Memory B cell (primary cell): ENCODE measurements around the gene C3.
"Not testable (repeated sequence)": the region's sequence is repeated elsewhere in the genome, so short reads cannot be mapped to it uniquely, and the experiment has no call there.

Experiments used
- ATAC-seq: fragments of 150-1000 bp; cut with Tn5 transposase; 2 replicates; pipeline ENCODE4 v1.10.0; 2021; ENCODE audit warnings: low read depth, mild to moderate bottlenecking, moderate library complexity
- DNase-seq, 2 donors: peaks; one replicate each; pipeline ENCODE4 v3.0.0; 2022; ENCODE audit warnings: low spot score in 2 of 2
- H3K27ac Mint-ChIP-seq: one replicate; pipeline ENCODE4 v1.8.0; 2022; ENCODE audit warnings: mild to moderate bottlenecking, moderate library complexity, mixed read lengths
- H3K27me3 Mint-ChIP-seq: one replicate; pipeline ENCODE4 v1.8.0; 2022; ENCODE audit warnings: mixed read lengths
- H3K36me3 Mint-ChIP-seq: one replicate; pipeline ENCODE4 v1.8.0; 2022; ENCODE audit warnings: mild to moderate bottlenecking, mixed read lengths
- H3K4me1 Mint-ChIP-seq: one replicate; pipeline ENCODE4 v1.8.0; 2022; ENCODE audit warnings: mixed read lengths
- H3K4me3 Mint-ChIP-seq: one replicate; pipeline ENCODE4 v1.8.0; 2022; ENCODE audit warnings: mild to moderate bottlenecking, moderate library complexity, mixed read lengths
- H3K9me3 Mint-ChIP-seq: one replicate; pipeline ENCODE4 v1.8.0; 2022; ENCODE audit warnings: mixed read lengths

Gene C3

DNA sequence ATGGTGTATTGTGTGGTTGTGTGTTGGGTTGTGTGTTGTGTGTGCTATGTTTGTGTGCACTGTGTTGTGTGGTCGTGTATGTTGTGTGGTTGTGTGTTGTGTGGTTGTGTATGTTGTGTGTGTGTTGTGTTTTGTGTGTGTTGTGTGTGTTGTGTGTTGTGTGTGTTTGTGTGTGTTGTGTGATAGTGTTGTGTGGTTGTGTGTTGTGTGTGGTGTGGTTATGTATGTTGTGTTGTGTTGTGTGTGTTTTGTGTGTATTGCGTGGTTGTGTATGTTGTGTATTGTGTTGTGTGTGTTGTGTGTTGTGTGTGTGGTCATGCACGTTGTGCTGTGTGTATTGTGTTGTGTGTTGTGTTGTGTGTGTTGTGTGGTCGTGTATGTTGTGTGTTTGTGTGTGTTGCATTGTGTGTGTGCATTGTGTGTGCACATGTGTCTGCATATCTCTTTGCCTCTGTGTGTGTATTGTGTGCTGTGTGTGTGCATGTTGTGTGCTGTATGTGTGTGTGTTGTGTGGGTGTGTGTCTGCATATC lies 2.9 kb downstream of the C3 start:
- H3K4me1 Mint-ChIP-seq: peaks cover 29% of the 10 kb centered on the region
- ATAC-seq (no peak), DNase-seq (no peak)
- peaks cover 6% of the 10 kb centered on the region for H3K36me3 Mint-ChIP-seq
- peaks cover 14% of the 10 kb centered on the region for H3K27me3 Mint-ChIP-seq
- H3K27ac Mint-ChIP-seq: peak overlapping the region; percentile 11
- H3K9me3 Mint-ChIP-seq: peaks cover 4% of the 10 kb centered on the region
- H3K4me3 Mint-ChIP-seq: no peak overlapping the region

DNA sequence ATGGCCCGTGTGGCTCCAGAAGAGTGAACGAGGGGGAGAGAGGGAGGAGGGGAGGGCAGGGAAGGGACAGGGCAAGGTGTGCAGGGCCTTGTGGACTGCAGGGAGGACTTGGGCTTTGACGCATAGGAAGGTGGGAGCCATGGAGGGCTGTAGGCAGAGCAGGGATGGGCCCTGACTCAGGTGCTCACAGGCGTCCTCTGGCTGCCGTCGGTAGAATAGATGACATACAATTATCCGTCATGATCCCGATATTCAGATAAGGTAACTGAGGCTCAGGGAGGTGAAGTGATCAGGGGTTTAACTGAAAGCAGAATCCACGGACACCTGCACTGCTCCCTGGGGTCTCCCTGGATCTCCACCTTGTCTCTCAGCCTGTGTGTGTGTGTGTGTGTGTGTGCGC lies 3.4 kb downstream of the C3 start:
- DNase-seq (no peak), ATAC-seq (no peak)
- H3K36me3 Mint-ChIP-seq: peaks cover 6% of the 10 kb centered on the region
- H3K27ac Mint-ChIP-seq: peak overlapping the region; percentile 11
- H3K27me3 Mint-ChIP-seq: peaks cover 15% of the 10 kb centered on the region
- peaks cover 25% of the 10 kb centered on the region for H3K4me1 Mint-ChIP-seq
- H3K9me3 Mint-ChIP-seq: peaks cover 4% of the 10 kb centered on the region
- H3K4me3 Mint-ChIP-seq: no peak overlapping the region

GRCh38 chr19:6716610-6716970 lies 3.9 kb downstream of the C3 start:
- Mint-ChIP-seq H3K27me3 (peaks cover 16% of the 10 kb centered on the region), H3K9me3 (peaks cover 4% of the 10 kb centered on the region), H3K27ac (peak overlapping the region; percentile 10), H3K36me3 (peaks cover 6% of the 10 kb centered on the region), H3K4me1 (peaks cover 20% of the 10 kb centered on the region), H3K4me3 (no peak overlapping the region)
- DNase-seq (no peak), ATAC-seq (no peak)

- ATAC-seq: no peak
- no peak for DNase-seq
- H3K4me3 Mint-ChIP-seq: no peak overlapping the region
- peaks cover 25% of the 10 kb centered on the region for H3K27me3 Mint-ChIP-seq
- peaks cover 4% of the 10 kb centered on the region for H3K9me3 Mint-ChIP-seq
- H3K27ac Mint-ChIP-seq: no peak overlapping the region
- H3K36me3 Mint-ChIP-seq: peaks cover 6% of the 10 kb centered on the region
- peaks cover 24% of the 10 kb centered on the region for H3K4me1 Mint-ChIP-seq
Measured at GRCh38 chr19:6714749-6715555, 5.5 kb downstream of the C3 start.

DNA sequence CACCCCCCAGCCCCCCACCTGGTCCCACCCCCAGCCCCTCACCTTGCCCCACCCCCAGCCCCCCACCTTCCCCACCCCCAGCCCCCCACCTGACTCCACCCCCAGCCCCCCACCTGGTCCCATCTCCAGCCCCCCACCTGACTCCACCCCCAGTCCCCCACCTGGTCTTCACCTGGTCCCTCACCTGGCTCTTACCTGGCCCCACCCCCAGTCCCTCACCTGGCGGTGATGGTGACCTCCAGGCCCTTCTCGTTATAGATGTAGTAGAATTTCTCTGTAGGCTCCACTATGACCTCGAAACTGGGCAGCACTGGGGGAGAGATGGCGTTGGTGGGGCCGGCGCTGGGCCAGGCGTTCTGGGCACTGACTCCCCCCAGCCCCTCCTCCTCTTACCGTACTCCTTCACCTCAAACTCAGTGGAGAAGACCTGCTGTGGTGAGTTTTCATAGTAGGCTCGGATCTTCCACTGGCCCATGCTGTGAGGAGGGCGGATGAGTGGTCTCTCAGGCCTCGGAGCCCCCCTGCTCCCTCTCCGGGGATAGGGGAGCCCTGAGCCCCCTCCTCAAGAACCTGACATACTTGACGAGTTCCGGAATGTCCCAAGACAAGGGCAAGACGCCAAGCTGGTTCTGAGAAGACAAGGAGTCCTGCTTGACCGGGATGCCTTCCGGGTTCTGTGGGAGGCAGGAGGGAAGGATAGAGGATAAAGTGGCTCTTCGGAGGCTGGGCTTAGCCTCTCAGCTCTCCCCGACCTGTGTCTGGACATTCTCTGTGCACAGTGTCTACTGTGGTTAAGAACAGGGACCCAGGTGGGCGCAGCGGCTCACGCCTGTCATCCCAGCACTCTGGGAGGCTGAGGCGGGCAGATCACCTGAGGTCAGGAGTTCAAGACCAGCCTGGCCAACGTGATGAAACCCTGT lies 6.4 kb downstream of the C3 start:
- H3K9me3 Mint-ChIP-seq: peaks cover 4% of the 10 kb centered on the region
- H3K4me3 Mint-ChIP-seq: no peak overlapping the region
- H3K36me3 Mint-ChIP-seq: peaks cover 8% of the 10 kb centered on the region
- H3K27me3 Mint-ChIP-seq: peaks cover 32% of the 10 kb centered on the region
- DNase-seq (no peak), ATAC-seq (no peak)
- no peak overlapping the region for H3K27ac Mint-ChIP-seq
- H3K4me1 Mint-ChIP-seq: peaks cover 30% of the 10 kb centered on the region

DNA sequence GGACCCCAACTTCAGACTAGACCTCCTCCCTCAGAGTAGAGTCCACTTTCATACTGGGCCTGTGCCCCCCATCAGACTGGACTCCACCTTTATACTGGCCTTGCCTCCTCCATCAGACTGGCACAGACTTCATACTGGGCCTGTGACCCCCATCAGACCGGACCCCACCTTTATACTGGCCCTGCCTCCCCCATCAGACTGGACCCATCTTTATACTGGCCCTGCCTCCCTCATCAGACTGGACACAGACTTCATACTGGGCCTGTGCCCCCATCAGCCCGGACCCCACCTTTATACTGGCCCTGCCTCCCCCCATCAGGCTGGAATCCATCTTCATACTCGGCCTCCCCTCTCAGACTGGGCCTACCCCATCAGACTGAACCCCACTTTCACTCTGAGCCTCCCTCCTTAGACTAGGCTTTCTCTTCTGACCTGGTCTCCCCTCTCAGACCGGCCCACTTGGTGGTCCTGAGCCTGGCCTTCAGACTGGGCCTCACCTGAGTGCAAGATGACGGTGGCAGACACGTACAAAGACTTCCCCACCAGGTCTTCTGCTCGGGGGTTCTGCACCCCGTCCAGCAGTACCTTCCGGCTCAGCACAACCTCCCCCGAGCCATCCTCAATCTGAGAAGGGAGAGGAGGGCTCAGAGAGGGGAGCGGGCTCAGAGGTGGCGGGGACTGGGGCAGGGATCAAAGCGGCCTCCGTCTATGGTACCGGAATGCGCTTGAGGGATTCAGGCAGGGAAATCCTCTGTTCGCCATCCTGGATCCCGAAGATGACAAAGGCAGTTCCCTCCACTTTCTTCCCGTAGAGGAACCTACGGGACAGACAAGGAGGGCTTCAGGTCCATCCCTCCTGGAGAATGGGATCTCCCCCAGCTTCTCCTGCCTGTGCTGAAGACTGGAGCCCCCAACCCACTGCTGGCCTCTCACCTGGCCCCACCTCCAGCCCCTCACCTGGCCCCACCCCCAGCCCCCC lies 7.5 kb downstream of the C3 start:
- no peak overlapping the region for H3K27ac Mint-ChIP-seq
- peaks cover 30% of the 10 kb centered on the region for H3K4me1 Mint-ChIP-seq
- peaks cover 40% of the 10 kb centered on the region for H3K27me3 Mint-ChIP-seq
- peaks cover 8% of the 10 kb centered on the region for H3K36me3 Mint-ChIP-seq
- H3K9me3 Mint-ChIP-seq: peaks cover 4% of the 10 kb centered on the region
- DNase-seq (no peak), ATAC-seq (no peak)
- no peak overlapping the region for H3K4me3 Mint-ChIP-seq

DNA sequence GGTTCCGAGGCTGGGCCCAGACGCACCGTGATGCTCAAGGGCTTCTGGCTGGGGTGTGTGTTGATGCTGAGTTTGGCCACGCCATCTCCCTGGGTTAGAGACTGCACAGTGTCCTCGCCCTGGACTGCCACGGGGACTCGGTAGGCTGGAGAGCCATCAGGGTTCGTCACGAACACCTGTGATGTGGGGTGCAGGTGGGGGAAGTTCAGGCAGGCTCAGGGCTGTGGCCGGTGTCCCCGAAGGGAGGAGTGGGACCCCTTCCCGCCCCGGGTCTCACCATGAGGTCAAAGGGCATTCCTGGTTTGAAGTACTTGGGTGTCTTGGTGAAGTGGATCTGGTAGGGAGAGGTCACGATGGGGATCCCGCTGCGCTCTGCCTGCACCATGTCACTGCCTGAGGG lies 8.2 kb downstream of the C3 start:
- ATAC-seq (no peak), DNase-seq (no peak)
- Mint-ChIP-seq H3K27ac (no peak overlapping the region), H3K36me3 (peaks cover 2% of the 10 kb centered on the region), H3K9me3 (no peaks in the 10 kb centered on the region), H3K4me1 (peaks cover 23% of the 10 kb centered on the region), H3K4me3 (no peak overlapping the region), H3K27me3 (peaks cover 36% of the 10 kb centered on the region)

DNA sequence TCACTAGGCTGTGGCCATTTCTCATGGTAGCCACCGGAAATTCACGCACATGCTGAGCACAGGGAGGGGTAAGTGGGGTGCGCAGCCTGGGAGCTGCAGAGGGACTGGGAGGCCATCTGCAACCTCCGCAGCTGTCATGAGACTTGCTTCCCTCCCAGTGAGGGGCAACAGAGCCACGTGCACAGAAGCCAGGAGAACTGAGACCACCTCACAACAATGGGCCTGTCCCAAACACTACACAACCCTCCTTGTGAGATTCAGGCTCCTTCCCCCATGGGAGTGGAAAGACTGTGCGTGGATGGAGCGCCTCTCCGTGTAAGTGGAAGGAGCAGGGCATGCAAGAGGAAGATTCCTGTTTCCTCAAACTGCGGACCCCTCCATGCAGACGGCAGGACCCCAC lies 8.8 kb downstream of the C3 start:
- Mint-ChIP-seq H3K9me3 (no peaks in the 10 kb centered on the region), H3K4me1 (peaks cover 19% of the 10 kb centered on the region), H3K4me3 (no peak overlapping the region), H3K36me3 (peaks cover 2% of the 10 kb centered on the region), H3K27me3 (peaks cover 34% of the 10 kb centered on the region), H3K27ac (no peak overlapping the region)
- DNase-seq (no peak), ATAC-seq (no peak)

- DNase-seq (no peak), ATAC-seq (no peak)
- Mint-ChIP-seq H3K4me1 (peaks cover 18% of the 10 kb centered on the region), H3K27ac (no peak overlapping the region), H3K9me3 (no peaks in the 10 kb centered on the region), H3K36me3 (peaks cover 2% of the 10 kb centered on the region), H3K27me3 (peaks cover 33% of the 10 kb centered on the region), H3K4me3 (no peak overlapping the region)
Measured at GRCh38 chr19:6711078-6711361, 9.4 kb downstream of the C3 start.

GRCh38 chr19:6710273-6711077 lies 10.0 kb downstream of the C3 start:
- peaks cover 2% of the 10 kb centered on the region for H3K36me3 Mint-ChIP-seq
- H3K4me3 Mint-ChIP-seq: no peak overlapping the region
- H3K4me1 Mint-ChIP-seq: peaks cover 18% of the 10 kb centered on the region
- DNase-seq (no peak), ATAC-seq (no peak)
- H3K27ac Mint-ChIP-seq: peak overlapping the region; percentile 4
- no peaks in the 10 kb centered on the region for H3K9me3 Mint-ChIP-seq
- H3K27me3 Mint-ChIP-seq: peaks cover 33% of the 10 kb centered on the region

DNA sequence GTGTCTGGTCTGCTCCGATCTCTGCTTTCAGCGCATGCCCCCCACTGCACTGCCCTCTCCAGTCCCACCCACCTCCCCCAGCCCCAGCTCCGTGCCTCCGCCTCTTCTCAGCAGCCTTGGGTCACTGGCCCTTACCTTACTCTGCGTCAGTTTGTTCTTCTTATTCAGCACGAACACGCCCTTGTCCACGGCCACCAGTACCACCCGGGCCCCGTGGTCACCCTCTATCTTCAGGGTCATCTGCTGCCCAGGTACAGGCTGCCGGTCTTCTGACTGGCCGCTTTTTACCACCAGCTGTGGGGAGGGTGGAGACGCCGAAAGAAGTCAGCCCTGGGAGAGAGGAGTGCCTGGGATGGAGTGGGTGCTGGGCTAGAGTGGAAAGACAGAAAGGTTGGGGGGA lies 10.9 kb downstream of the C3 start:
- Mint-ChIP-seq H3K4me1 (peaks cover 18% of the 10 kb centered on the region), H3K27me3 (peaks cover 33% of the 10 kb centered on the region), H3K36me3 (peaks cover 2% of the 10 kb centered on the region), H3K9me3 (no peaks in the 10 kb centered on the region), H3K27ac (no peak overlapping the region), H3K4me3 (no peak overlapping the region)
- no peak for ATAC-seq
- no peak for DNase-seq

GRCh38 chr19:6708913-6709312 lies 11.5 kb downstream of the C3 start:
- DNase-seq, H3K36me3 Mint-ChIP-seq, H3K4me3 Mint-ChIP-seq, ATAC-seq, H3K9me3 Mint-ChIP-seq, H3K27ac Mint-ChIP-seq: not testable (repeated sequence)
- peaks cover 18% of the 10 kb centered on the region for H3K4me1 Mint-ChIP-seq
- H3K27me3 Mint-ChIP-seq: peaks cover 33% of the 10 kb centered on the region

DNA sequence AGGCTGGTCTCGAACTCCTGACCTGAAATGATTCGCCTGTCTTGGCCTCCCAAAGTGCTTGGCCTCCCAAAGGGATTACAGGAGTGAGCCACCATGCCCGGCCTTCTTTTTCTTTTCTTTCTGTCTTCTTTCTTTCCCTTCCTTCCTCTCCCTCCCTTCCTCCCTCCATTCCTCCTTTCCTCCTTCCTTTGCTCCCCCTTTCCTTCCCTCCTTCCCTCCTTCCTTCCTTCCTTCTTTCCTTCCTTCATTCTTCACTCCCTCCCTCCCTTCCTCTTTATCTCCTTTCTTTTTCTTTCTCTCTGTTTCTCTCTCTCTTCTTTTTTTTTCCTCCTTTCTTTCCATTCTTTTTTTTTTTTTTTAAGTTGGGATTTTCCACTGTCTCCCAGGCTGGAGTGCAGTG lies 12.1 kb downstream of the C3 start:
- Mint-ChIP-seq H3K4me1 (peaks cover 18% of the 10 kb centered on the region), H3K27ac (no peak overlapping the region), H3K9me3 (no peaks in the 10 kb centered on the region), H3K4me3 (no peak overlapping the region), H3K27me3 (peaks cover 33% of the 10 kb centered on the region), H3K36me3 (peaks cover 2% of the 10 kb centered on the region)
- no peak for ATAC-seq
- DNase-seq: no peak
